Nucleus accumbens (tissue), 56 donors: ENCODE data around the gene ESRRG.
A peak's percentile ranks its signal among the peaks of the same experiment; 100 is the strongest.

Experiments used
- DNase-seq, 56 donors: peaks; one replicate each; lab custom pipeline; 2025; lab: John Stamatoyannopoulos, UW

The ESRRG gene

GRCh38 chr1:216587715-216588114 is 135.5 kb downstream of the ESRRG start:
- no peak for DNase-seq

DNA sequence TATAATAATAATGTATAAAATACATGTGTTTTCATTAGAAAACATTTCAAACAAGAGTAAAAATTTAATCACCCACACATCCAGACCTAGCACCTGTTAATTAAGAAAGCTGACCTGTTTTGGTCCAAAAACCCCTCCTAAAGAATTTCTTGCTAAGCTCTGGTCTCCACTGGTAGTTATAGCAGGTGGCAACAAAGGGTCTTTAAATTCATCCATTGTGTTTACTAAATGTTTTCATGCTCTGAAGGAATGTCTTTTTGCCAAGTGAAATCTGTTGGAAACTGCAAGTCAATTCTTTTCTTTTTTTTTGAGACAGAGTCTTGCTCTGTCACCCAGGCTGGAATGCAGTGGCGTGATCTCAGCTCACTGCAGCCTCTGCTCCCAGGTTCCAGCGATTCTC is 141.1 kb downstream of the ESRRG start:
- no peak for DNase-seq

GRCh38 chr1:216580538-216581057 is 142.6 kb downstream of the ESRRG start:
- no peak for DNase-seq

DNA sequence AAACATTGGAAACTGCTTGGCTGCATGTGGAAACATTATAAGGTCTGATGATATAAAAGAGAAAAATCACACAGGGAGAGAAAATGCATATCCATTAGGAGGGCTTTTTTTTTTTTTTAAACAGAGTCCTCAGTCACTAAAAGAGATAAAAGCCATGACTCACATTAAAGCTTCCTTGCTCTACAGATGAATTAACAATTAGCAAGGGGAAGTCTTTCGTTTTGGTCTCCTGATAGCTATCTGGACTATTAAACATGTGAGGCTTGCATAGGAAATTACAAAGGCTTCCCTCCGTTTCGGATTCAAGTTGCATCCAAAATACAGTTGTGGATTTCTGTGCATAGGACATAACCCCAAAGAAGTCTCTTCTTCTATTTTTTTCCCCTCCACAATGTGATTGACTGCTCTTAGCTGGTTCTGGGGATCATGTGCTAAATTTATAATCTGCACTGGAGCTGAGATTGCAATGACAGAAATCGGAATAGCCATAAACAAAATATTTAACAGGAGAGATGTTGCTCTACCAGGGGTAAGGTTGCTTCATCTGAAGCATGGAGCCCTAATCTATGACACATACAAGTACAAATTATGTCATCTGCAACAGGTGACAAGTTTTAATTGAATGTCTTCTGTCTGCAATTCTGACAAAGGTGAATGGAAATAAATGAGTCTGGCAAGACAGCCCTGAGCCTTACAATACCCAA is 146.8 kb downstream of the ESRRG start:
- DNase-seq: no peak

DNA sequence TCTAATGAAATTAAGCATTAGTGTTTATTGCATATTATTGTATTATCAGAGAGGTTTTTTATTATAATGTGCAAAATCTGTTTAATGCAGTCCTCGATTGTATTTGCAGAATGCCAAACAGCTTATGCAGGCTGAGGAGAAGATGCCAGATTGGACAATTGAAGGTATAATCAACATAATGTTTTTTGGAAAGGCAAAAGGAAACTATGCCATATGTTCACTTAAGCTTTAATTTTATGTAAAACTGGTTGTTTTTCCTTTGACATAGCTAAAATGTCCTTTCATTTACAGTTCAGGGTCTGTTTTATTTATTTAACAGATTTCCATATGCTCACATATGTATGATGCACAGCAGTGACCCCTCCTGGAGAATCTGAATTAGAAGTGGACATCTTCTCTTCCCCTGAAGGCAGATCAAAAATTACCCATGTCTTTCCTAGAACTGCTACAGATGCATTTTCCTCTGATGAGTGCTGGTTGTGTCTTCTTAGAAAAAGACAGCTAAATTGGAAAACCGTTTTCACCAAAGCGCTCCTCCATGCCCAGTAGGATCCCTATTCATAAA is 156.5 kb downstream of the ESRRG start:
- DNase-seq: no peak

DNA sequence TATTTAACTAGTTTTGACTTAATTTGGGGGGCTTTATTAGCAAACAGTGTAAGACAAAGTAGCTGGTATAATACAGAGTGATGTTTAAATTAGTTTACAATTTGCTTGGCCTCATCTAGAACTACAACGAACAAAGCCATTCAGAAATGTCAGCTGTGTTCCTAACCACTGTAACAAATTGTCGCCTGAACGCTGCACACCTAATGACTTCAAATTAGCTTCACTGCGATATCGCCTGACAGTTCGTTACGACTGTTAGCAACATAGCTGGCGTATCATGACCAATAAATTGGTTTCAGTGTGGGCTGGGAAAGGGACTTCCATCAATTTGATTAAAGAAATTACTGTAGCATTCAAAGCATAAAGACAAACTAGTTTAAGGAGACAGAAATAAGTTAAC is 160.1 kb downstream of the ESRRG start:
- DNase-seq: no peak

GRCh38 chr1:216562383-216562782 is 160.8 kb downstream of the ESRRG start:
- DNase-seq: no peak

GRCh38 chr1:216560527-216560926 is 162.7 kb downstream of the ESRRG start:
- no peak for DNase-seq

GRCh38 chr1:216559359-216559758 is 163.9 kb downstream of the ESRRG start:
- no peak for DNase-seq

DNA sequence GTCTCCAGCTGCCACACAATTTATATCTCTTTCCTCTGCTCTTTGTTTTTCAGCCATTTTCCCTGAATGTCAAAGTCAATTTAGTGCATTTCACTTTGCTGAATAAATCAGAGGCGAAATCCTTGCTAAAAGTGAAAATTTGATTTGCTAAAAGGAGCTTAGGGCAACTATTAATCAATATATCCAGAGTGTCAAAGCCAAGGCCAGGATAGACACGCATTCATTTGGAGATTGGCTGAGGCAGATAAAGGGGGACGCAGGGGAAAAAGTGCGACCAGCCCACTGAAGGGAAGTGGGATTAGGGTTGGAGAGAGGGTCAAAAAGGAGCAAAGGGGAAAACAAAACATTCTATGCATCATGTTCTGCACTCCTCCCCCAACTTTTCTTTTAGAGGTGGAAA is 167.6 kb downstream of the ESRRG start:
- no peak for DNase-seq

DNA sequence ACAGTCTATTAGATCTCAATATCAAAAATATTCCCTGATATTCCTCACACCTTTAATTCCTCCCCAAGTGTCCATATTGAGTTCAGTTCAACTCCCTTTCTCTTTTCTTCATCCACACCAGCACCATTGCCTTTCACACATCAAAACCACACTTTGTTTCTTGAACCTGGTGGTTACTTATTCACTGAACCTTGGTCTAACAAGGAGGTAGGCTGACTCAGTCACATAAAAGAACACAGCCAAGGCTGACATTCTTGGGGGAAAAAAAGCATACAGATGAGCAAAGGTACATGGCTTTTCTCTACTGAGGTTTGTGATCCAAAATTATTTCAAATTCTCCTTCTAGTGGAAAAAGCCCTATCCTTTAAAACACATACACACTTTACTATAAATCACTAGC is 168.3 kb downstream of the ESRRG start:
- no peak for DNase-seq

DNA sequence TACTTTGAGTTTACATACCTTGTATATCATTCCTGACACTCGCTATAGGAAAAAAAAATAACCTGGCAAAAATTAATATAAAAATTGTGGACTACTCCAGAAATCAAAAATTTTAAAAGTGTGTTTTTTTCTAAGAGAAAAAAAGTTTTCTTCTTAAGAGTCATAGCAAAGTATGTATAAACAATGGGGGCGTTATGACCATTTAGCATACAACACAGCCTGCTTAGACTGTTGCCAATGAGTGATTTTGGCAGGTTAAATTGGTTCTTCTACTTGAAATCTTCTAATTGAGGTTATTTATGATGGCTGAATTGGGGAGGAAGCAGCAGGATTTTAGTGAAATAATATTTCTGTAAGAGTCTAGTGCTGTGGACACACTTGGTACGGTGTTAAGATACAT is 169.5 kb downstream of the ESRRG start:
- no peak for DNase-seq

GRCh38 chr1:216553040-216553439 is 170.2 kb downstream of the ESRRG start:
- no peak for DNase-seq

- no peak for DNase-seq
These were observed 173.4 kb downstream of the ESRRG start for GRCh38 chr1:216549796-216550195.

GRCh38 chr1:216542741-216543140 is 180.5 kb downstream of the ESRRG start:
- DNase-seq: no peak

GRCh38 chr1:216542263-216542662 is 181.0 kb downstream of the ESRRG start:
- no peak for DNase-seq

DNA sequence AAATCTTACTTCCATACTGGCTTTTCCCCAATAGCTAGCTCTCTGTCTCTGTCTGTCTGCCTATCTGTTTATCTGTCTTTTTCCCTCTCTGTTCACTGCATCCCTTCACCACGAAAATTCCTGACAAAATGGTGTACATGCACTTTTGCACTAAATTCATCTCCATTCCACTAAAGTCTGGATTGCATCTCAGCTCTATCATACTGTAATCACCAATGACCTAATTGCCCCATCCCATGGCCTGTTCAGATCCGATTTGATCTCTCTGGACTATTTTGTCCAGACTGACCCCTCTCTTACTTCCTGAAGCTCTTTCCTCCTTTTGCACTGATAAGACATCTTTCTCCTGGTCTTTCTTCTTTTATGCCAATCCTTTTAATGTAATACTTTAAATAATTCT is 187.5 kb downstream of the ESRRG start:
- no peak for DNase-seq

DNA sequence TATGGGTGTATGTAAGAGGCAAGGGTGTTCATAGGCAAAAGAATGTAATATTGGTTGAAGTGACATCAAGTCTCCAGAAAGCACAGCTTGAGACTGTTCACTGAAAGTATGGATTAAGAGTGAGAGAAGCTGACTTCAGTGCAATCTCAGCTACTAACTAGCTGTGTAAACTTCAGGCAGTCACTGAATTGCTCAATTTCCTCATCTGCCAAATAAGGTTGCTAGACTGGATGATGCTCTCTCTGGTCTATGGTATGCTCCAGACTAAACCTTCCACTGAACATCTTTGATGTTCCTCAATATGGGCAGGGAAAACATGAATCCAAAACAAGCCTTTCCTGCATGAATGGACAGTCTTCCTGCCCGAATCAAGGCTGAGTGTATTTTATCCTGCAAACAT is 188.2 kb downstream of the ESRRG start:
- DNase-seq: no peak

- DNase-seq: no peak
These were observed 189.5 kb downstream of the ESRRG start for GRCh38 chr1:216533776-216534175.

DNA sequence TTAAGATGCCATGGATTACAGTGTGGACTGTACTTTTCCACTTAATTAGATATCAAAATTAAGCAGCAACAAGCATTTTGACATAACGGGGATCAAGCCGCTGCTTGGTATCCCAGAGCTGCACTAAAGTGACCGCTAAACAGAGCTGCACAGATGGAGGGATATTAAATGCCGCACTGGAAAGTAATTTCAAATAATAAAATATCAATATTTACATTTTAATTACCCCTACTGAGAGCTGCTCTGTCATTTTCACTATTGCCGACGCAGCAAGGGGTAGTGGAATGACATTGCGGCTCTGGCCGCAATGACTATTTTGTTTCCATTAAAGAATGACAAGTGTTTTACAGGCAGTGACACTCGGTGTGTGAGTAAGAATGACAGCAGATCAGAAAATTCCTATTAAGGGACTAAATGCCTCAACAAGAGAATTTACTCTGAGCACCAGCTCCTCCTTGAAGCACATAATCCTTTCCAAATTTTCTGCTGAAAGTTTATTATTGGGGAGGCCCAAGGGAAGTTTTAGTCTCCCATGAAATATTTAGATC is 190.9 kb downstream of the ESRRG start:
- DNase-seq: no peak

- DNase-seq: peak in 7 of 56 donors; percentile 1 to 46 (median 2)
These were observed 191.7 kb downstream of the ESRRG start for GRCh38 chr1:216531263-216532239.
